Endothelial cell of umbilical vein (primary cell): ENCODE measurements around the gene FAM13C. TPM values are rescaled to one million over a fixed set of nuclear protein-coding genes. Genes with fewer than 3 reads are reported as not detected.

ENCODE experiments used
- BruUV-seq: library from RNA; stranded (reverse); fragments of 400-500 nt; replicated peaks from 2 replicates; lab custom pipeline; 2021; lab: Mats Ljungman, UMichigan
- CTCF ChIA-PET: fragments of 300-600, 350-600 bp; sonication (Branson Sonifier 250); formaldehyde crosslinking; loops from one replicate; lab custom pipeline; 2021; ENCODE audit warnings: antibody characterized with exemption, inconsistent platforms; lab: Charles Lee
- POLR2A ChIA-PET: fragments of 300-600, 350-600 bp; sonication (Branson Sonifier 250); formaldehyde crosslinking; loops from one replicate; lab custom pipeline; 2021; ENCODE audit warnings: antibody characterized with exemption, inconsistent platforms; lab: Charles Lee
- DNase-seq: peaks from one replicate; pipeline ENCODE4 v3.0.0-alpha.2; 2011; ENCODE audit warnings: low read depth, low spot score
- FAIRE-seq: peaks from 2 replicates; lab custom pipeline; 2011; peaks lifted over from hg19 to GRCh38; lab: Jason Lieb, UNC
- H2AFZ ChIP-seq: 2 replicates; pipeline ENCODE4 v1.6.0; 2012; ENCODE audit warnings: low read depth, low read length, control low read depth, inconsistent platforms
- H3K27ac ChIP-seq: 2 replicates; pipeline ENCODE4 v1.5.1; 2011; ENCODE audit warnings: low read depth, mild to moderate bottlenecking, control low read depth, low read length, moderate library complexity; ENCODE audit not compliant: insufficient read depth
- H3K27me3 ChIP-seq, 2 experiments: 2 replicates each; pipeline versions ENCODE4 v1.6.0 to v1.6.1; 2011; ENCODE audit warnings: low read length in 2 of 2, mixed read lengths in 1 of 2; ENCODE audit not compliant: control insufficient read depth in 2 of 2, insufficient read depth in 2 of 2
- H3K36me3 ChIP-seq, 2 experiments: 2 replicates in 1 of 2; 3 replicates in 1 of 2; pipeline ENCODE4 v1.5.1; 2011; ENCODE audit warnings: low read length in 2 of 2, mild to moderate bottlenecking in 1 of 2, moderate library complexity in 1 of 2; ENCODE audit not compliant: control insufficient read depth in 2 of 2, insufficient read depth in 2 of 2; ENCODE audit errors: extremely low read depth in 1 of 2
- H3K4me1 ChIP-seq: 3 replicates; pipeline ENCODE4 v1.5.1; 2011; ENCODE audit warnings: mild to moderate bottlenecking, low read length; ENCODE audit not compliant: control insufficient read depth, insufficient read depth; ENCODE audit errors: extremely low read depth
- H3K4me2 ChIP-seq: 2 replicates; pipeline ENCODE4 v1.6.1; 2011; ENCODE audit warnings: low read length, control low read depth, mixed read lengths; ENCODE audit not compliant: insufficient read depth
- H3K4me3 ChIP-seq, 3 experiments: fragments of 200-600 bp in 1 of 3; sonication (generic), shearing (Covaris generic) in 1 of 3; replicated peaks in 1 of 3; 2 replicates each; pipeline ENCODE4 v1.5.1; 2011 to 2016; ENCODE audit warnings: control low read depth in 3 of 3, low read length in 3 of 3, mild to moderate bottlenecking in 2 of 3, inconsistent platforms in 1 of 3, low read depth in 1 of 3, moderate library complexity in 1 of 3; ENCODE audit not compliant: insufficient read depth in 1 of 3
- H3K79me2 ChIP-seq: 2 replicates; pipeline ENCODE4 v1.6.0; 2012; ENCODE audit warnings: low read length, inconsistent platforms; ENCODE audit not compliant: control insufficient read depth, insufficient read depth
- H3K9ac ChIP-seq: replicated peaks from 2 replicates; pipeline ENCODE3; 2011; ENCODE audit warnings: low read length, control low read depth; ENCODE audit not compliant: insufficient read depth; ENCODE audit errors: extremely low read depth
- H3K9me1 ChIP-seq: replicated peaks from 3 replicates; pipeline ENCODE4 v1.6.0; 2011; ENCODE audit warnings: mild to moderate bottlenecking, low read length; ENCODE audit not compliant: control insufficient read depth, insufficient read depth; ENCODE audit errors: extremely low read depth
- H3K9me3 ChIP-seq: replicated peaks from 2 replicates; pipeline ENCODE4 v1.5.1; 2012; ENCODE audit warnings: low read length, inconsistent platforms; ENCODE audit not compliant: control insufficient read depth, insufficient read depth
- H4K20me1 ChIP-seq: replicated peaks from 2 replicates; pipeline ENCODE3; 2011; ENCODE audit warnings: mild to moderate bottlenecking, low read length; ENCODE audit not compliant: control insufficient read depth, insufficient read depth; ENCODE audit errors: extremely low read depth
- CTCF ChIP-seq, 2 donors: IDR thresholded peaks; 1 replicate in 1 of 2; 2 replicates in 1 of 2; pipeline ENCODE4 v1.5.1; 2011; ENCODE audit warnings: low read length in 2 of 2, mild to moderate bottlenecking in 2 of 2, moderate library complexity in 2 of 2, control low read depth in 1 of 2, inconsistent platforms in 1 of 2, low read depth in 1 of 2; ENCODE audit not compliant: insufficient read depth in 1 of 2; ENCODE audit errors: extremely low read depth in 1 of 2
- EZH2 ChIP-seq: IDR thresholded peaks from 2 replicates; pipeline ENCODE4 v1.6.1; 2012; ENCODE audit warnings: borderline replicate concordance, low read depth, mild to moderate bottlenecking, moderate library complexity, low read length, inconsistent platforms; ENCODE audit not compliant: severe bottlenecking
- FOS ChIP-seq: IDR thresholded peaks from 2 replicates; pipeline ENCODE4 v1.6.1; 2011; ENCODE audit warnings: mild to moderate bottlenecking, low read length, moderate library complexity, borderline replicate concordance; ENCODE audit not compliant: insufficient read depth
- GATA2 ChIP-seq: IDR thresholded peaks from 2 replicates; pipeline ENCODE4 v1.7.0; 2011; ENCODE audit warnings: low read depth, mild to moderate bottlenecking, moderate library complexity, mixed read lengths, low read length; ENCODE audit not compliant: insufficient read length, insufficient read depth
- JUN ChIP-seq: IDR thresholded peaks from 2 replicates; pipeline ENCODE4 v1.6.1; 2011; ENCODE audit warnings: borderline replicate concordance, low read depth; ENCODE audit not compliant: insufficient read length, insufficient read depth
- MAX ChIP-seq: IDR thresholded peaks from 2 replicates; pipeline ENCODE4 v1.6.1; 2011; ENCODE audit not compliant: insufficient read depth, insufficient read length
- MYC ChIP-seq: IDR thresholded peaks from one replicate; pipeline ENCODE4 v1.6.1; 2011; ENCODE audit warnings: mild to moderate bottlenecking, low read depth, low read length
- POLR2A ChIP-seq: IDR thresholded peaks from 2 replicates; pipeline ENCODE4 v1.6.1; 2012; ENCODE audit warnings: low read depth, mild to moderate bottlenecking, control low read depth, low read length
- POLR2AphosphoS5 ChIP-seq: IDR thresholded peaks from 2 replicates; pipeline ENCODE4 v1.6.1; 2012; ENCODE audit warnings: low read depth, mild to moderate bottlenecking, control low read depth, low read length, moderate library complexity; ENCODE audit not compliant: insufficient read depth
- dilution Hi-C: fragments of 300-500 bp; cut with MboI; formaldehyde crosslinking; loops from one replicate; pipeline ENCODE4 v1.15.0; 2019; ENCODE audit warnings: low sequenced_read_pairs; ENCODE audit not compliant: extremely low pct_ligation_motif_present
- intact Hi-C: fragments of 100-400 bp; cut with micrococcal nuclease; formaldehyde crosslinking; loops from one replicate; pipeline ENCODE4 v1.10.0; 2022
- polyA plus RNA-seq, 4 experiments: library from polyadenylated mRNA; depleted of rRNA in 3 of 4; stranded (reverse) in 3 of 4; unstranded in 1 of 4; fragments of >200 nt; gene quantifications; 2 replicates each; pipeline versions ENCODE4 v1.2.1 to v1.2.3, GENCODE V29; 2011 to 2012; ENCODE audit warnings: missing spikeins in 1 of 4
- total RNA-seq: library from RNA; stranded (reverse); gene quantifications from 2 replicates; pipeline ENCODE4 v1.2.3, GENCODE V29; 2021

The FAM13C gene
- total and polyA plus RNA-seq, 2 donors (not counting 3 experiments of a cell fraction or from before 2014, with no cell fraction given) = 0.03 TPM; not detected in 1

GRCh38 chr10:59310324-59310914 lies 51.9 kb downstream of the FAM13C start:
- H4K20me1 ChIP-seq = no peaks in the 10 kb centered on the region
- CTCF ChIA-PET = no interaction called here
- no peak overlapping the region for H3K4me2 ChIP-seq
- POLR2A ChIA-PET = no interaction called here
- H2AFZ ChIP-seq = no peak overlapping the region
- H3K9me1 ChIP-seq = no peaks in the 10 kb centered on the region
- H3K9ac ChIP-seq = no peak overlapping the region
- no peak overlapping the region for H3K4me3 ChIP-seq
- no peaks in the 10 kb centered on the region for H3K9me3 ChIP-seq
- FAIRE-seq (no peak), DNase-seq (no peak)
- no peaks in the 10 kb centered on the region for H3K79me2 ChIP-seq
- no peaks in the 10 kb centered on the region for H3K4me1 ChIP-seq
- TF ChIP-seq EZH2 = no peak
- no TSS peak for BruUV-seq
- no peaks in the 10 kb centered on the region for H3K27me3 ChIP-seq
- intact Hi-C loops = no loop called here
- dilution Hi-C loops = no loop called here
- H3K36me3 ChIP-seq = no peaks in the 10 kb centered on the region
- no peak overlapping the region for H3K27ac ChIP-seq

- Histone ChIP-seq H3K9me1 (no peaks in the 10 kb centered on the region), H3K36me3 (no peaks in the 10 kb centered on the region), H2AFZ (no peak overlapping the region), H4K20me1 (no peaks in the 10 kb centered on the region), H3K9ac (no peak overlapping the region), H3K4me1 (no peaks in the 10 kb centered on the region), H3K4me2 (no peak overlapping the region), H3K4me3 (no peak overlapping the region), H3K9me3 (no peaks in the 10 kb centered on the region), H3K27me3 (no peaks in the 10 kb centered on the region), H3K79me2 (no peaks in the 10 kb centered on the region), H3K27ac (no peak overlapping the region)
- TF ChIP-seq CTCF (IDR thresholded peaks at IDR 0.05; ENCODE audit: extremely low read depth in 1 of 2, insufficient read depth in 1 of 2, low read depth in 1 of 2, low read length in 2 of 2) (no peak), MAX (no peak), POLR2AphosphoS5 (no peak), EZH2 (no peak), FOS (no peak), MYC (no peak), GATA2 (no peak), JUN (no peak), POLR2A (no peak)
- ChIA-PET CTCF (no interaction called here), POLR2A (no interaction called here)
- DNase-seq (no peak), FAIRE-seq (no peak)
- dilution Hi-C loops (no loop called here), intact Hi-C loops (no loop called here)
- no TSS peak for BruUV-seq
These were observed 57.7 kb downstream of the FAM13C start for GRCh38 chr10:59304521-59305097.
